B cell (primary cell): ENCODE data around the gene AHRR.

Experiments used
- CTCF ChIP-seq: fragments of 200-600 bp; IDR thresholded peaks from one replicate; pipeline ENCODE4 v1.8.0; 2022; ENCODE audit warnings: antibody characterized with exemption, mild to moderate bottlenecking
- EZH2 ChIP-seq: IDR thresholded peaks from 2 replicates; pipeline ENCODE4 v1.6.1; 2012; ENCODE audit warnings: borderline replicate concordance, low read depth, mild to moderate bottlenecking, moderate library complexity, low read length; ENCODE audit not compliant: insufficient read depth, poor library complexity, severe bottlenecking

- TF ChIP-seq CTCF (no peak), EZH2 (no peak)
These were observed 56.9 kb downstream of the AHRR start for GRCh38 chr5:378301-378891.
